ENCODE data around the gene JAK2.
"Not testable (repeated sequence)": the region's sequence is repeated elsewhere in the genome, so short reads cannot be mapped to it uniquely, and the experiment has no call there.

Gene JAK2

GRCh38 chr9:4982721-4983482, 2.2 kb upstream of the JAK2 start:
- no peak for DNase-seq

DNA sequence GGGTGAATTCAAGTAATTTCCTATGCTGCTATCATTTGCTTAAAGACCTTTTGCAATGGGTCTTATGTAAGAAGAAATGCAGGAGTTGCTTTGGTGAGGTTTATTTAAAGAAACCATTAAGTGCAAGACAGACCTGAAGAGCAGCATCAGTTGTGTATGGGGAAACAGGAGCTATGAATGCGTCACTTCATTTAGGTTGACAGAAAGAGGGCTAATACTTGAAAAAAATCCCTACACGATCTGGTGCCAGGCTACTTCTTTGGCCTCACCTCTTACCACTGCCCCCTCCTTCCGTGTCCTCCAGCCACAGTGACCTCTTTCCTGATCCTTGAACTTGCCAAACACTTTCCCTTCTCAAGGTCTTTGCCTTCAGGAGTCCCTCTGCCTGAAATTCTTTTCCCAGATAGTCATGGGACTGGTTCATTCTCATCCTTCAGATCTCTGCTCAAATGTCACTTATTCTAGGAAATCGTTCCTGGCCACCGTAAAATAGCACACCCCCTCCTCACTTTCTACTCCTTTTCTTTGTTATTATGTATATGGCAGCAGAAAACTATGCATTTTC, 1.4 kb upstream of the JAK2 start:
- no peak for DNase-seq

DNA sequence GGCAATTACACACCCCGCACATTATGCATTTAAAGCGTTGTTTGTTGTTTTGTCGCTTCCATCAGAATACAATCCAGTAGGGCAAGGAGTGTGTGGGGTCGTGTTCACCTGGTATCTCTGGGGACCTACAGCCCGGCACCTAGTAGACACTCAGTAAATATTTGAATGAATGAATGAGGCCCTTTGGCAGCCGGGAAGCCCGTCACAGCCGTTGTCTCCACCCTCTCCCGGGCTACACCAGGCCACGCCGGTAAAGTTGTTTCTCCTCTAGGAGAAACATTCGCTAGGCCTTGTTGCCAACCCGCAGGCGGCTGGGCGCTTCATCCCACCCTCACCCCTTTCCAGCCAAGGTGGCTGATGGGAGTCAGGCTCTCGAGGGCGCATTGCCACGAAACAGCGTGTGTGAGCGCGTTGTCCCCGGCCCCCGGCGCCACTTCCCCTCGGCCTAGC, 876 bp upstream of the JAK2 start:
- no peak for DNase-seq

GRCh38 chr9:4985386-4986266, 554 bp downstream of the JAK2 start:
- no peak for DNase-seq

DNA sequence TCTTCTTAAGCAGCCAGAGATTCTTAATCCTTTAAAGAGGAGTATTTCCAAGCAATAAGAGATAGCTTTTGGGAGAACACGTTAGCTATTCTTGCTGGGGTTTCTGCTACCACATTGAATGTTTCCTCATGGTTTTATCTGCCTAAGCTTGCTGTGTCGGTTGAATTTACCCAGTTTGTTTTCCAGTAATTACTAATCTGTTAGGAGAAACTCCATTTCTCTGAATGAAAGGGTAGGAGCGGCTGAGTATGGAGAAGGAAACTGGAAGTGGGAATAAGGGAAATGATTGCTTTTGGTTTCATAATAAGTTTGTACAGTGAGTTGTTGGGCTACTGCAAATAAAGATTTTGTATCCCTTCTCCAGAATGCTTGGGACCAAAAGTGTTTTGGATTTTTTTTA, 1.2 kb downstream of the JAK2 start:
- no peak for DNase-seq

DNA sequence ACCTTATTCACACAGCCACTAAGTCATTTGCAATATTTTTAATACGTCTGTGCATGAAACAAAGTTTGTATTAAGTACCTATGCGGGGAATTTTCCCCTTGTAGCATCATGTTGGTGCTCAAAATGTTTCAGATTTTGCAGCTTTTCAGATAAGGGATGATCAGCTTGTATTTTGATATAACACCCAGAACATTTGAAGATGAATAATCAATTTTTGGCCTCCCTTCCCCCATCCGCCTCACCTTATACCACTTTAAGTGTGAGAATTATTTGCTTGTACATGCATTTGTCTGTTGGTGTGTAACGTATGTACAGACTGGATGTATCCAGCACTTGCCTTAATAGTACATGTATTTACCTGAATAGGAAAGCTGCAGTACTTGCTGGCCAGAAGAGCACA, 1.7 kb downstream of the JAK2 start:
- DNase-seq, result no peak

- no peak for DNase-seq
Measured at GRCh38 chr9:4987961-4988421, 2.9 kb downstream of the JAK2 start.

DNA sequence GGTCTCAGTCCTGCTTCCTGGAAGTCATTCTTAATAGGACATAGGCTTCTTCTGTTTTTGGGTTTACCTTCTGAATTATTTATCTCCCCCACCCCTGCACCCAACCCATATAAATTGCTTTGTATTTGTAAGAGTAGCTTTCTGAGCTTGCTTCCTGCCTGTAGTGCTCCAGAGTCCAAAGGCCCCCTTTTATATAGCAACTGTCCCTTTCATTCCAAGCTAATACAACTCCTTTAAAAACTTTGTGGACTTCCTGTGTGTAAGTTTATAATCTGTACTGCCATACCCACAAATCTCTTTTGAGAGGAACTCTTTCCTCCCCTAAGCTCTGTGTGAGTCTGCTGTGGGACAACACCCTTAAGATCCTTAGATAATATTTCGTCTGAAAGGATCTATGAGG, 7.8 kb downstream of the JAK2 start:
- no peak for DNase-seq

DNA sequence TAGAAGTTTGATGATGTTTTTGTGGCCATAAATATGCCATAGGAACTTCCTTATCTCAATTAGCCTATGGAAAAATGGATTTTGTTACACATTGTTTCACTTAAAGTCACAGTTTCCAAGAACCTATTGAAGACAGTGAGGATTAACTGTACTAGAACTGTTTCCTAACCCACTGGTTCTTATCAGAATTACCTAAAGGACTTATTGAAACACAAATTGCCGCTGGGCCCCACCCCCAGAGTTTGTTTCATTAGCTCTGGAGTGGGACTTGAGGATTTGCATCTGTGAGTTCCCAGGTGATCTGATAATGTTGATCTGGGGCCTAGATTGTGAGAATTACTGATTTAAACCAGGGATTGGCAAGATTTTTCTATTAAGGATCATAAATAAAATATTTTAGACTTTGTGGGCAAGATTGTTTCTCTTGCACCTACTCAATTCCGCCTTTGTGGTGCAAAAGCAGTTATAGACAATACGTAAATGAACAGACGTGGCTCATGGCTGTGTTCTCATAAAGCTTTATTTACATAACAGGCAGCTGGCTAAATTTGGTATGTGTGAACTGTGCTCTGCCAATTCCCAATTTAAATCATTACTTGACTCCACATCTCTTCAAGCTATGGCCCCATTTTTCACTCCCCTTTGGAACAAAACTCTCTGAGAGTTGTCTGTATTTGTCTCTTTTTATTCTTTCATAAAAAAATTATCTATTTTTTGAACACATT, 9.3 kb downstream of the JAK2 start:
- no peak for DNase-seq

DNA sequence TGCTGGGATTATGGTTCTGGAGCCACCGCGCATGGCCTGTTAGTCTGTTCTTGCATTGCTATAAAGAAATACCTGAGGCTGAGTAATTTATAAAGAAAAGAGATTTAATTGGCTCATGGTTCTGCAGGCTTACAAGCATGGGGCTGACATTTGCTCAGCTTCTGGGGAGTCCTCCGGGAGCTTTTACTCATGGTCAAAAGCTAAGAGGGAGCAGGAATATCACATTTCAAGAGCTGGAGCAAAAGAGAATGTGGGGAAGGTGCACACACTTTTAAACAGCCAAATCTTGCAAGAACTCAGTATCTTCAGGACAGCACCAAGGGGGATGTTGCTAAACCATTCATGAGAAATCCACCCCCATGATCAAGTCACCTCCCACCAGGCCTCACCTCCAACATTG, 12.1 kb downstream of the JAK2 start:
- DNase-seq, result no peak

- no peak for DNase-seq
Measured at GRCh38 chr9:4997631-4998030, 12.6 kb downstream of the JAK2 start.

- no peak for DNase-seq
Measured at GRCh38 chr9:5002811-5003210, 17.7 kb downstream of the JAK2 start.

DNA sequence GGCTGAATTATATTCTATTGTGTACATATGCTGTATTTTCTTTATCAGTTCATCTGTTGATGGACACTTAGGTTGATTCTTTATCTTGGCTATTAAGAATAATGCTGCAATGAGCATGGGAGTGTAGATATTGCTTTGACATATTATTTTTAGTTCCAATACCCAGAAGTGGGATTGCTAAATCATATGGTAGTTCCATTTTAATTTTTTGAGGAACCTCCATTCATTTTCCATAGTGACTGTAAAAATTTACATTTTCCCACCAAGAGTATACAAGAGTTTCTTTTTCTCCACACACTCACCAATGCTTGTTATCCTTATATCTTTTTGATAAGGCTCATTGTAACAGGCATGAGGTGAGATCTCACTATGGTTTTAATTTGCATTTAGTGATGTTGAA, 19.4 kb downstream of the JAK2 start:
- no peak for DNase-seq

- DNase-seq, result no peak
Measured at GRCh38 chr9:5008202-5008601, 23.1 kb downstream of the JAK2 start.

DNA sequence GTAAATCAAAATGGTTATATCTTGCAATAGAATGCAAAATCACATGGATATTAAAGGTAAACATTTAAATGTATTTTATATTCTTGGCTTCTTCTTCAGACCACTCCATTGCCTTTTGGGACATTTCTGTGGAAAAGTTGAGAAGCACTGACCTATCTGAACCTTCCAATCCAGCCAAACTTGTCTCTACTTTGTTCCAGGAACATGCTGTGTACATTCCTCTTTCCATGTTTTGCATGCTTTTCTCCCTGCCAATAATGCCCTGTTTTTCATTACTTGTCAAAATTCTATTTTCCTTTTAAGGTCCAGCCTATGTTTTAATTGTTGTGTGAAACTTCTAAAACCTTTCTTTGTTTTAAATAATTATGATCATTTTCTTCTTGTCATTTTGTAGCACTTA, 28.3 kb downstream of the JAK2 start:
- no peak for DNase-seq

DNA sequence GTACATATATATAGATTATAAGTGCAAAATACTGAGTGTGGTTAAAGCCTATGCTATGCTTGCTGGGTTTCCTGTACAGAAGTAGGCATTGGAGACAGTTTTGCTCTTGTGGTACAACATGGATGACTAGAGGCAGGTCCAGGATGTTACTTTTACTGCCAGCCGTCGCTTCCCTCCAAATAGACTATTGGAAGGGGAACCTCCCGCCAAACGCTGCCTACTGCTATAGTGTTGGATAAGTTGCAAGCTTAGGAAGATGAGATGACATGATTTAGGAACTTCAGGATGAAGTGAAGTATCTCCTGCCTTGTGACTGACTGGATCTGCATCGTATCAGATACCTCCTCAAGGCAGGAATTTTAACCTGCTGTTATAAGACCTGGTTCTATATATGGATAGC, 30.9 kb downstream of the JAK2 start:
- DNase-seq, result no peak

DNA sequence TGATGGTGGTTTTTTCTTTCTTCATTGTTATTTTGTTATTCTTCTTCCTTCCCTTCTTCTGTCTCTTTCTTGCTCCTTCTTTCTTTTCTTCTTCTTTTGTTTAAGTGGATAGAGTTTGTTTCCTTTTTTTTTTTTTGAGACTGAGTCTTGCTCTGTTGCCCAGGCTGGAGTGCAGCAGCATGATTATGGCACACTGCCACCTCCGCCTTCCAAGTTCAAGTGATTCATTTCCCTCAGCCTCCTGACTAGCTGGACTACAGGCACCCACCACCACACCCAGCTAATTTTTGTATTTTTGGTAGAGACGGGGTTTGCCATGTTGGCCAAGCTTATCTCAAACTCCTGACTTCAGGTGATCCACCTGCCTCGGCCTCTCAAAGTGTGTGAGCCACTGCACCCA, 40.3 kb downstream of the JAK2 start:
- DNase-seq, result no peak

DNA sequence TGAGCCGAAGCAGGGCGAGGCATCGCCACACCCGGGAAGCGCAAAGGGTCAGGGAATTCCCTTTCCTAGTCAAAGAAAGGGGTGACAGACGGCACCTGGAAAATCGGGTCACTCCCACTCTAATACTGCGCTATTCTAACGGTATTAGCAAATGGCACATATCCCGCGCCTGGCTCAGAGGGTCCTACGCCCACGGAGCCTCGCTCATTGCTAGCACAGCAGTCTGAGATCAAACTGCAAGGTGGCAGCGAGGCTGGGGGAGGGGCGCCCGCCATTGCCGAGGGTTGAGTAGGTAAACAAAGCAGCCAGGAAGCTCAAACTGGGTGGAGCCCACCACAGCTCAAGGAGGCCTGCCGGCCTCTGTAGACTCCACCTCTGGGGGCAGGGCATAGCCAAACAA, 46.9 kb downstream of the JAK2 start:
- DNase-seq, result not testable (repeated sequence)

GRCh38 chr9:5040730-5041389, 55.8 kb downstream of the JAK2 start:
- DNase-seq, result no peak

- DNase-seq, result no peak
Measured at GRCh38 chr9:5041390-5042115, 56.5 kb downstream of the JAK2 start.

DNA sequence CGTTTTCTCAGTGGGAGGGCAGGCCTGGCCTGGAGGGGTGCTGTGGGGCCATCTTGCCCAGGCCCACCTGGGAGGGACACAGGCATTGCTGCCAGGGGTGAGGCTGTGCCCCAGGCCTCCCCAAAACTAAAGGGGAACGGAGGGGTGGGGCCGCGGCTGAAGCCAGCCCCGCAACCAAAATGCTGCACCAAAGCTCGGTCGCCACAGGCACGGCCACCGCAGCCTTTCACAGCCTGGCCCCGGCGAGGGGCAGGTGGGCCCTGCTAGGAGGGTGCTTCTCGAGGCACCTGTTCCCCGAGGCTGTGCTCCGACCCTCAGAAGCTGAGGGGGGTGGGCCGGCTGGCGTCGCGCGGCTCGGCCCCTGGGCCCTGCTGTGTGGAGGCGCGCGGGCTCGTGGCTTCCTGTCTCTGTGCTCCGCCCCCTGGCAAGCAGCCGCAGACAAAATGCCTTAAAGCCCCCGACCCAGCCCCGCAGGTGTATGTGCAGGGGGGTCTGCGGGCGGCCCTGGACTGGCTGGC, 57.6 kb downstream of the JAK2 start:
- DNase-seq, result no peak

GRCh38 chr9:5043381-5043780, 58.3 kb downstream of the JAK2 start:
- no peak for DNase-seq
